ENCODE data around the gene ZC3H11A. TPM values are rescaled to one million over a fixed set of nuclear protein-coding genes. Genes with fewer than 3 reads are reported as not detected.

Gene ZC3H11A
- total RNA-seq, 1 experiment from 2014 or later, result 82.6 TPM

- no peak overlapping the region for H3K27ac ChIP-seq (ENCODE audit: low read depth, low read length)
- ChIA-PET CTCF (no interaction called here), POLR2A (no interaction called here), RAD21 (ENCODE audit: low non-redundant PET in 1 of 2, low total read pairs in 2 of 2, uncharacterized antibody in 2 of 2, unreplicated experiment in 2 of 2) (no interaction called here)
- no peaks in the 10 kb centered on the region for H4K20me1 ChIP-seq (ENCODE audit: insufficient read depth)
- no peaks in the 10 kb centered on the region for H3K4me1 ChIP-seq (ENCODE audit: control insufficient read depth in 1 of 2, insufficient read depth in 2 of 2, low read length in 2 of 2)
- H3K4me3 ChIP-seq (replicated peaks in 1 of 2; ENCODE audit: low read depth in 1 of 2, low read length in 2 of 2), result no peak overlapping the region
- no peaks in the 10 kb centered on the region for H3K36me3 ChIP-seq (ENCODE audit: control insufficient read depth in 1 of 2, insufficient read depth in 2 of 2, low read length in 2 of 2)
- TF ChIP-seq ZBTB33 (IDR thresholded peaks at IDR 0.05; ENCODE audit: extremely low read depth, insufficient replicate concordance, low read length), result no peak
- no peak for TF ChIP-seq TCF7L2 (IDR thresholded peaks at IDR 0.05; ENCODE audit: borderline replicate concordance, extremely low read depth, insufficient read depth, insufficient read length)
- TF ChIP-seq, protein P1, sequence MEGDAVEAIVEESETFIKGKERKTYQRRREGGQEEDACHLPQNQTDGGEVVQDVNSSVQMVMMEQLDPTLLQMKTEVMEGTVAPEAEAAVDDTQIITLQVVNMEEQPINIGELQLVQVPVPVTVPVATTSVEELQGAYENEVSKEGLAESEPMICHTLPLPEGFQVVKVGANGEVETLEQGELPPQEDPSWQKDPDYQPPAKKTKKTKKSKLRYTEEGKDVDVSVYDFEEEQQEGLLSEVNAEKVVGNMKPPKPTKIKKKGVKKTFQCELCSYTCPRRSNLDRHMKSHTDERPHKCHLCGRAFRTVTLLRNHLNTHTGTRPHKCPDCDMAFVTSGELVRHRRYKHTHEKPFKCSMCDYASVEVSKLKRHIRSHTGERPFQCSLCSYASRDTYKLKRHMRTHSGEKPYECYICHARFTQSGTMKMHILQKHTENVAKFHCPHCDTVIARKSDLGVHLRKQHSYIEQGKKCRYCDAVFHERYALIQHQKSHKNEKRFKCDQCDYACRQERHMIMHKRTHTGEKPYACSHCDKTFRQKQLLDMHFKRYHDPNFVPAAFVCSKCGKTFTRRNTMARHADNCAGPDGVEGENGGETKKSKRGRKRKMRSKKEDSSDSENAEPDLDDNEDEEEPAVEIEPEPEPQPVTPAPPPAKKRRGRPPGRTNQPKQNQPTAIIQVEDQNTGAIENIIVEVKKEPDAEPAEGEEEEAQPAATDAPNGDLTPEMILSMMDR (IDR thresholded peaks at IDR 0.05 in 2 of 3, conservative IDR thresholded peaks at IDR 0.05 in 1 of 3; ENCODE audit: borderline replicate concordance in 1 of 3, insufficient read depth in 1 of 3, low read depth in 2 of 3, low read length in 2 of 3), result no peak
- no peak for TF ChIP-seq EGR1 (IDR thresholded peaks at IDR 0.05; ENCODE audit: low read depth)
- TF ChIP-seq POLR2A (IDR thresholded peaks at IDR 0.05; ENCODE audit: borderline replicate concordance, extremely low read depth, insufficient read depth, insufficient read length), result no peak
- TF ChIP-seq POLR2AphosphoS5 (IDR thresholded peaks at IDR 0.05; ENCODE audit: low read depth, low read length), result no peak
- TF ChIP-seq, protein P2, sequence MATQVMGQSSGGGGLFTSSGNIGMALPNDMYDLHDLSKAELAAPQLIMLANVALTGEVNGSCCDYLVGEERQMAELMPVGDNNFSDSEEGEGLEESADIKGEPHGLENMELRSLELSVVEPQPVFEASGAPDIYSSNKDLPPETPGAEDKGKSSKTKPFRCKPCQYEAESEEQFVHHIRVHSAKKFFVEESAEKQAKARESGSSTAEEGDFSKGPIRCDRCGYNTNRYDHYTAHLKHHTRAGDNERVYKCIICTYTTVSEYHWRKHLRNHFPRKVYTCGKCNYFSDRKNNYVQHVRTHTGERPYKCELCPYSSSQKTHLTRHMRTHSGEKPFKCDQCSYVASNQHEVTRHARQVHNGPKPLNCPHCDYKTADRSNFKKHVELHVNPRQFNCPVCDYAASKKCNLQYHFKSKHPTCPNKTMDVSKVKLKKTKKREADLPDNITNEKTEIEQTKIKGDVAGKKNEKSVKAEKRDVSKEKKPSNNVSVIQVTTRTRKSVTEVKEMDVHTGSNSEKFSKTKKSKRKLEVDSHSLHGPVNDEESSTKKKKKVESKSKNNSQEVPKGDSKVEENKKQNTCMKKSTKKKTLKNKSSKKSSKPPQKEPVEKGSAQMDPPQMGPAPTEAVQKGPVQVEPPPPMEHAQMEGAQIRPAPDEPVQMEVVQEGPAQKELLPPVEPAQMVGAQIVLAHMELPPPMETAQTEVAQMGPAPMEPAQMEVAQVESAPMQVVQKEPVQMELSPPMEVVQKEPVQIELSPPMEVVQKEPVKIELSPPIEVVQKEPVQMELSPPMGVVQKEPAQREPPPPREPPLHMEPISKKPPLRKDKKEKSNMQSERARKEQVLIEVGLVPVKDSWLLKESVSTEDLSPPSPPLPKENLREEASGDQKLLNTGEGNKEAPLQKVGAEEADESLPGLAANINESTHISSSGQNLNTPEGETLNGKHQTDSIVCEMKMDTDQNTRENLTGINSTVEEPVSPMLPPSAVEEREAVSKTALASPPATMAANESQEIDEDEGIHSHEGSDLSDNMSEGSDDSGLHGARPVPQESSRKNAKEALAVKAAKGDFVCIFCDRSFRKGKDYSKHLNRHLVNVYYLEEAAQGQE (IDR thresholded peaks at IDR 0.05; ENCODE audit: low read depth), result no peak
- TF ChIP-seq SIN3A (IDR thresholded peaks at IDR 0.05; ENCODE audit: low read depth), result no peak
- TF ChIP-seq FOSL1 (IDR thresholded peaks at IDR 0.05; ENCODE audit: low read depth), result no peak
- no peak for TF ChIP-seq SRF (IDR thresholded peaks at IDR 0.05; ENCODE audit: low read depth)
- TF ChIP-seq CEBPB (IDR thresholded peaks at IDR 0.05; ENCODE audit: low read depth), result no peak
- TF ChIP-seq RAD21 (IDR thresholded peaks at IDR 0.05; ENCODE audit: low read depth), result no peak
- TF ChIP-seq ZNF274 (IDR thresholded peaks at IDR 0.05; ENCODE audit: low read depth, low read length), result no peak
- no peak for TF ChIP-seq CBX3 (IDR thresholded peaks at IDR 0.05; ENCODE audit: low read depth)
- no peak for TF ChIP-seq MAX (IDR thresholded peaks at IDR 0.05)
- H3K27me3 ChIP-seq (ENCODE audit: insufficient read depth, low read length), result no peaks in the 10 kb centered on the region
- intact Hi-C loops (cut with micrococcal nuclease), result no loop called here
- no TSS peak for BruUV-seq (replicated peaks)
- no peaks in the 10 kb centered on the region for H3K79me2 ChIP-seq (ENCODE audit: insufficient read depth, low read length)
- H2AFZ ChIP-seq (ENCODE audit: low read depth, low read length, poor library complexity, severe bottlenecking), result no peak overlapping the region
- no peaks in the 10 kb centered on the region for H3K9me2 ChIP-seq (ENCODE audit: insufficient read depth)
- H3K9me3 ChIP-seq (ENCODE audit: control insufficient read depth in 1 of 2, insufficient read depth in 1 of 2, low read depth in 1 of 2, low read length in 2 of 2), result no peaks in the 10 kb centered on the region
- H3K4me2 ChIP-seq (ENCODE audit: low read length), result no peak overlapping the region
- no peak overlapping the region for H3K9ac ChIP-seq (ENCODE audit: low read length)
- DNase-seq (ENCODE audit: low read depth, low spot score) (no peak), ATAC-seq (no peak)
These were observed 13.5 kb upstream of the ZC3H11A start for GRCh38 chr1:203781962-203782361.
